ENCODE data around the gene EMP2.

- TF ChIP-seq, protein P1, sequence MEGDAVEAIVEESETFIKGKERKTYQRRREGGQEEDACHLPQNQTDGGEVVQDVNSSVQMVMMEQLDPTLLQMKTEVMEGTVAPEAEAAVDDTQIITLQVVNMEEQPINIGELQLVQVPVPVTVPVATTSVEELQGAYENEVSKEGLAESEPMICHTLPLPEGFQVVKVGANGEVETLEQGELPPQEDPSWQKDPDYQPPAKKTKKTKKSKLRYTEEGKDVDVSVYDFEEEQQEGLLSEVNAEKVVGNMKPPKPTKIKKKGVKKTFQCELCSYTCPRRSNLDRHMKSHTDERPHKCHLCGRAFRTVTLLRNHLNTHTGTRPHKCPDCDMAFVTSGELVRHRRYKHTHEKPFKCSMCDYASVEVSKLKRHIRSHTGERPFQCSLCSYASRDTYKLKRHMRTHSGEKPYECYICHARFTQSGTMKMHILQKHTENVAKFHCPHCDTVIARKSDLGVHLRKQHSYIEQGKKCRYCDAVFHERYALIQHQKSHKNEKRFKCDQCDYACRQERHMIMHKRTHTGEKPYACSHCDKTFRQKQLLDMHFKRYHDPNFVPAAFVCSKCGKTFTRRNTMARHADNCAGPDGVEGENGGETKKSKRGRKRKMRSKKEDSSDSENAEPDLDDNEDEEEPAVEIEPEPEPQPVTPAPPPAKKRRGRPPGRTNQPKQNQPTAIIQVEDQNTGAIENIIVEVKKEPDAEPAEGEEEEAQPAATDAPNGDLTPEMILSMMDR (IDR thresholded peaks at IDR 0.05 in 8 of 11, conservative IDR thresholded peaks at IDR 0.05 in 3 of 11), result no peak
- TF ChIP-seq POLR2A (IDR thresholded peaks at IDR 0.05) (no peak), POLR2AphosphoS5 (IDR thresholded peaks at IDR 0.05) (no peak)
These were observed 85.4 kb downstream of the EMP2 start for GRCh38 chr16:10495031-10495345.

Data from spleen (tissue), 7 donors.